ENCODE results near the gene MYT1.

Gene MYT1

DNA sequence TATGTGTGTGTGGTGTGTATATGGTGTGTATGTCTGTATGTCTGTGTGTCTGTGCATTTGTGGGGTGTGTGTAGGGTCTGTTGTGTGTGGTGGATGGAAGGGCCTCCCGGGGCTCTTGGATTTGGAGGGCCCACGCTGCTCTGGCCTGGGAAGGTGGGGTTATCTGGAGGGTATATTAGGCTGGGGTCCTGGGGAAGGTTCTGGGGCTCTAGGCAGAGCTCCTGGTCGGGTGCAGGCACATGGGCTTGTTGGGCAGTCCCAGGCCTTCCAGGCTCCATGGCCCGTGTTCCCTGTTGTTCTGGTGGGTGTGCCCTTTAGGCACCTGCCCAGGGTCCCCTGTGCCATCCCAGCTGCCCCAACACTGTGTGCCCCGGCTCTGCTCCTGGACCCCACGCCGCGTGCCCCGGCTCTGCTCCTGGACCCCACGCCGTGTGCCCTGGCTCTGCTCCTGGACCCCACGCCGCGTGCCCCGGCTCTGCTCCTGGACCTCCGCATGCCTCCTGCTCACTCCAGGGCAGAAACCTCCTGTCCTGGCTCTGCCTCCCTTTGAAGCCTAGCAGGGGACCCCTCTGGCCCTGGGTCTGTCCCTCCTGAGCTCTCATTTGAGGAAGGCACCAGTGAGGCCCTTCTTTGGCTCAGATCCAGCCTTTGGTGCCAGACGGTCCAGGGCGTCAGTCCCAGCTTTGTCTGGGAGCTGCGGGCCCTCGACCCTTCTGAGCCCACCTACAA lies 10.2 kb upstream of the MYT1 start:
- DNase-seq (ENCODE audit: low spot score) = no peak

DNA sequence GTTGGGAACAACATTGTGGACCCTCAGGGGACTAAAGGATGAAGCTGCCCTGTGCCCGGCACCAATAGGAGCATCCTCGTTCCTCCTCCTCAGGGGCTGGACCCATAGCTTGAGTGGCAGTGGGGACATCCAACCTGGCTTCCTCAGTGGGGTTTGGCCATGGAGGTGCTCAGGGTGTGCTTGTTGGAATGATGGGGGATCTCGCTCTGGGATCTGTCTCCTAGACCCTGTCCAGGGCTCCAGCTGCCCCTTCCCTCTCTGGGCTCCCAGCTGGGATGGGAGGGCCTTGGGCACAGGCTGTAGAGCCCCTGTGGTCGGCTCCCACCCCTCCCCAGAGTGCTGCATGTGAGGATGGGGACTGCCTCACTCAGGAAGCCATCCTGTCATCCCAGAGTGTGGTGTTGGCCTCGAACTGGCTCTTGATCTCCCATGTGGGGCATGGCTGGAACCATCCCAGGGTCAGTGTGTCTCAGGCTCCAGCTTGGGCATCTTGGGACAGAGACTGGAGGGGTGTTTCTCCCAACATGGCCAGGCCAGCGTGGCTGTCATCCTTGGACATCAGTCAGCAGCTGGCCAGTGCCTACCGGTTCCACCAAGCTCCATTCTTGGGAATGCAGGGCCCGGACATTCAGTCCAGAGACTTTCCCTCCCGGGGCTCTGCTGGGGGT lies 9.5 kb upstream of the MYT1 start:
- DNase-seq (ENCODE audit: low spot score) = no peak

DNA sequence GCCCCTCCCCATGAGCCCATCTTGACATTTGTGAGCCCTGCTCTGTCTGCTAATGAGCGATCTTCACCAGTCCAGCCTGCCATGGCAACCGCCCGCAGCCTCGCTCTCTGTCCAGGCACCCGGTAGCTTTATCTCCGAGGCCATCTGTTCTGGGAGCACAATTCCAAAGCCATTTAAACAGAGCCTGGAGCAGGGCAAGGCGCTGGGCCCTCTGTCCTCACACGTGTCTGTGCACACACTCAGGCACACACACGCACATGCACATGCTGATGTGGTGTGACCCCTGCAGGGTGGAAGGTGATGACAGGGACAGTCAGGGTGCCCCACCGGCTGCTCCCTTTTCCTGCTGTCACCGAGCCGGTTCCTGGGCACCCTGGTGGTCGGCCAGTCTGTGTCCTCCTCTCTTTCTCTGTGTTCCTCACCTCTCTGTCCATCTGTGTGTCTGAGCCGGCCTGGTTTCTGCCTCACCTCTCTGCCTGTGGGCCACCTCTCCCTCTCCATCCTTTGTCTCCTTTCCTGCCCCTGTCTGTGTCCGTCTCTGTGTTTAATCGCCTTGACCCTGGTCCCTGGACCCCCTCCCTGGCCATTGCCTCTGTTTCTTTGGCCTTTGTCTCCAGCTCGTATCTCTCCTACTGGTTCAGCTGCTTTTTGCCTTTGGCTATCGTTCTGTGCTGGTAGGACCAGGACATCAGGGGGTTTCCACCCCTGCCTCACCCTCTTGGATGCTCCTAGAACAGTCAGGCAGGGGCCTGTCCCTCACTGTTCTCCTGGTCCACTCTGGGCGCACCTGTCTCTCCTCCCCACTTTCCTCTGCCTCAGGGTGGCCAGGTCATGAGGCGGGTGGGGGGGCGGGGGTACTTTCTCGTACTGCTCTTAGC lies 8.8 kb upstream of the MYT1 start:
- no peak for DNase-seq (ENCODE audit: low spot score)

DNA sequence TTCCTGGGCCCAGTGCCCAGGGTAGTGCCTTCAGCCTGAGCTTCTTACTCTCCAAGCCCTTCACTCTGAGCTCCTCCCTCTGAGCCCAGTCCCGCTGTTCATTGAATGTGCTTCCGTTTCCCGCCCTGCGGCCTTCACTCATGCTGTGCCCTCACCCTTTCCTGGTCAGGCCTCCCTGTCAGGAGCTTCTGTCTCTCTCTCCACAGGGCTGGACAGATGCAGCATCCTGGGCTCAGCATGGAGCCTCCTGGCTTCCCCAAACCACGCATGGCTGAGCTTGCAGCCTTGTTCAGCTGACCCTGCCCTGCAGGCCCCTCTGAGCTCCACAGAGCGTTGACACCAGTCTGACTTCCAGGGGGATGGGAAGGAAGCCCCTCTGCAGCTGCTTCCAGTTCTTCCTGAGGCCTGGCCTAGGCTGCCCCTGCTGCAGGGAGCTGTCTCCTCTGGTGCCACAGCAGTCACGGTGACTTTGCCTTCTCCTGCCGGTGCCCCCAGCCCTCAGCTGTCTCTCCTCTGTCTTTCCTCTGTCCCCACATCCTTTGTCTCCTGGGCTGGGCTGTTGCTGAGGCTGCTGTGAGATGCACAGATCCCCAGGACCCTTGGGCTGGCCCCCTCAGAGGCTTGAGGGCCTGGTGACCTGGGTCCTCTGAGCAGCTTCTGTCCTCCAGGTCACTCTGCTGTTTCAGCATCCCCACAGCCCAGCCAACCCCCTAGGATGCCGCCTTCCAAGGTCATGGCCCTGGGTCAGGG lies 7.9 kb upstream of the MYT1 start:
- DNase-seq (ENCODE audit: low spot score) = no peak

DNA sequence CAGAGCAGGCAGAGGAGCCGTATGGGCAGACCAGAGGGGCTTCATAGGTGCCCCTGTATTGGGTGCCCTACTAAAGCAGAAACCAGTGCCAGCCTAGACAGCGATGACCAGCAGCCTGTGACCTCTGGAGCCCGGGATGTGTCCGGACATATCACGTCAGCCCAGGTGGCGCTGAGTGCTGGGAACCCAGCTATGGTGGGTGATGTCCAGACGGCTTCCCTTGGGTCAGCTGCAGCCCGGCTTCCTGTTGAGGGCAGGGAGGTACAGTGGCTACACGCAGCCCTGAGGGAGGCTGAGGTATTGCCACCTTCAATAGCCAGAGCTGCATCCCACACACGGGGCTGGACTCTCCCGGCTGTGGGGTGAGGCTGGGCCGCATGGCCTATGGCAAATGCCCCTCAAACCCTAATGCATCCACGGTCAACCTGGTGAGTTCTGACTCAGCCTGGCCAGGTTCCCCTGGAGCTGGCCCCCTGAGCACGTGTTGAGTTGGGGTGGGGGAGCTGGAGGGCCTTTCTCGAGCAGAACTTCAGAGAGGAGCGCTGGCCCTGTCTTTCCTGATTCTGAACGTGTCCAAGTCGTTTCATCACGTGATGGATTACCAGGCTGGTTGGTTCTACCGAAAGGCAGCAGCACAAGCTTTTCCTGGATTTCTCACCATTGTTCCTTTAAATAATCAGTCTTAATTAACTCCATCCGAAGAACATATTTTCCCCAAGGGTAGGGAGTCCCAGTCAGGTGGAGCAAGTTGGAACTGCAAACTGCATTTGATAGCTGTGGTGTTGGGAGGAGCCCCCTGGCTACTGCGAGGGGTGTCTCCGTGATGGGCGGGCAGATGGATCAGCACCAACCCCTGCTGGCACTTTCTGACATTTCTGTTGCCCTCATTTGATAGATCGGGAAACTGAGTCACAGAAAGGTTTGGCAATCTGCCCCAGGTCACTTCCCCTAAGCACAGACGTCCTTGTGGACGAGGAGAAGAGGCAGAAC lies 7.1 kb upstream of the MYT1 start:
- DNase-seq (ENCODE audit: low spot score) = no peak

DNA sequence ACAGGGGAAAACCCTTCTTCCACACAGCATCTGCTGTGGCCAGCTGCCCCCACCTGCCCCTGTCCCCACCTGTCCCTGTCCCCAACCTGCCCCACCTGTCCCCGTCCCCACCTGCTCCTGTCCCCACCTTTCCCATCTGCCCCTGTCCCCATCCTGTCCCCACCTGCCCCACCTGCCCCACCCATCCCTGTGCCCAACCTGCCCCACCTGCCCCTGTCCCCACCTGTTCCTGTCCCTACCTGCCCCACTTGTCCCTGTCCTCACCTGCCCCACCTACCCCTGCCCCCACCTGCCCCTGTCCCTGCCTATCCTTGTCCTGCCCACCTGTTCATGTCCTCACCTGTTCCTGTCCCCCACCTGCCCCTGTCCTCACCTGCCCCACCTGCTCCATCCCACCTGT lies 6.4 kb upstream of the MYT1 start:
- DNase-seq (ENCODE audit: low spot score) = no peak

DNA sequence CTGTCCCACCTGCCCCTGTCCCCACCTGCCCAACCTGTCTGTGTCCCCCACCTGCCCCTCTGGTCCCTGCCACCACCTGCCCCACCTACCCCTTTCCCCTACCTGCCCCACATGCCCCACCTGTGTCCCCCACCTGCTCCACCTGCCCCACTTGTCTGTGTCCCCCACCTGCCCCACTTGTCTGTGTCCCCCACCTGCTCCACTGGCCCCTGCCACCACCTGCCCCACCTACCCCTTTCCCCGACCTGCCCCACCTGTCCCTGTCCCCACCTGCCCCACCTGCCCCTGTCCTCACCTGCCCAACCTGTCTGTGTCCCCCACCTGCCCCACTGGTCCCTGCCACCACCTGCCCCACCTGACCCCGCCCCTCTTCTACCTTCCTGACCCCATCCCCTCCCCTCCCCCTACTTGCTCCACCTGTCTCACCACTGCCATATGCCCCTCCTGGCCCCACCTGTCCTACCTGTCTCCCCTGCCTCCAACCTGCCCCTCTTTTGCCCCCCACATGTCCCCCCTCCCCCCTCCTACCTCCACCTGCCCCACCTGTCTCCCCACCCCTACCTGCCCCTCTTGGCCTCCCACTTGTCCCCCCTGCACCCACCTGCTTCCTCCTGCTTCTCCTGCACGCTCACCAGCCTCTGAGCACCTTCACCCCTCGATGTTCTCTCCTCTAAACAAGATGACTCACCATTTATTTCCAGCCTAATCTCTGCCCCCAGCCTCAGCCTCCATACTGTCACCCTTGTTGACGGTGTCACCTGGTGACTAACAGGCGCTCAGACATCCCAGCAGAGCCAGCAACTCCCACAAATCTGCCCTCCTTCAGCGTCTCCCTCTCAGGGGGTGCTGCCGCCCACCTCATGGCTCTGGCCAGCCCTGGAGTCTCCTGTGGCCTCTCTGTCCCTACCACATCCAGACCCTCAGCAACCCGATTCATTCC lies 5.6 kb upstream of the MYT1 start:
- no peak for DNase-seq (ENCODE audit: low spot score)

DNA sequence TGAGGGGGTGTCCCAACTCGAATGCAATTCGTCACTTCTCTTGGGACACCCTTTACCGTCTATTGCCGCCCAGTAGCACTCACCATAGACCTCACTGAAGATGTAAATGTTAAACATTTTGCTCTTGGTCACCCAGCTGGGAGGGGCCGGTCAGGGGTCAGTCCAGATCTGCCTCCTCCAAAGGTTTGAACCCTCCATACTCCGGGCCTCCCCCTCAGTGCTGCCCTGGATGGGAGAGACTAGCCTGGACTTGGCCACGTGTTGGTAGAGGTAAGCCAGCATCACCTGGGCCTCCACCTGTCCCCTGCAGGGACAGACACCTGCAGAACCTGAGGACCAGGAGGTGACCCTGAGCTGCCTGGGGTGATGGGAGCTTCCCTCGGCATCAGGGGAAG lies 5.0 kb upstream of the MYT1 start:
- DNase-seq (ENCODE audit: low spot score) = no peak

DNA sequence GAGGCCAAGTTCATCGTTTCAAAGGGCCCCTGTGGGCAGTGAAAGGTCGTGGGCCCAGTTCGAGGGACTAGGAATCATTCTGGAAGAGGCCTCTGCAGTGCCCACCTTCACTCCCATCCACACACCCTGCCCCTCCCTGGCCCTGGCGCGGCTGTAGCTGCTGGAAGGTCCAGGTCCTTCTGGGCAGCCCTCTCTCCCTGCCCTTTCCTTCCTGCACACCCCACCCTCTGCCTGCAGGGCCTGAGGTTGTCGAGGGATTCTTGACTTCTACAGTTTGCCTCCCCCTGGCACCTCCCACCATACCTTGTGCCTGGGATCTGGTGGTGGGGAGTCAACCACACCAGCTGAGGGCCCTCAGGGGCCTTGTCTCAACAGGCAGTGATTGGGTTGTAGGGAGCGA lies 4.5 kb upstream of the MYT1 start:
- DNase-seq (ENCODE audit: low spot score) = no peak

DNA sequence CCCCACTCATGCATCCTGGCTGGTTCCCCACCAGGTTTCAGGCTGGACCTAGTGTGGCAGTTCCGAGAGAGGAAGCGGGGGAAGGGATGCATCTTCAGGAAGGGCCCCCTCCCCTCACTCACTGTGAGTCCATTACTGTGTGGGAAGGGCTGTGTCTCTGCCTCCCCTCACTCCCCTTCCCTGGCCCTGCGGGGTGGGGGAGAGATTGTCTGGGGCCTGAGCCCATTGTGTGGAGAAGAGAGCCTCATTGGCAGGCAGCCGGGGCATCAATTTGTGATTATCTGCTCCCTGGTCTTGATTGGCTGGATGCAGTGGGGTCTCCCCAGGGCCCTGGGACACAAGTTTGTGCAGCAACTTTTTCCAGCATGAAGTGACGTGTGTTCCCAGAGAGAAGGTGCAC lies 4.1 kb upstream of the MYT1 start:
- no peak for DNase-seq (ENCODE audit: low spot score)

DNA sequence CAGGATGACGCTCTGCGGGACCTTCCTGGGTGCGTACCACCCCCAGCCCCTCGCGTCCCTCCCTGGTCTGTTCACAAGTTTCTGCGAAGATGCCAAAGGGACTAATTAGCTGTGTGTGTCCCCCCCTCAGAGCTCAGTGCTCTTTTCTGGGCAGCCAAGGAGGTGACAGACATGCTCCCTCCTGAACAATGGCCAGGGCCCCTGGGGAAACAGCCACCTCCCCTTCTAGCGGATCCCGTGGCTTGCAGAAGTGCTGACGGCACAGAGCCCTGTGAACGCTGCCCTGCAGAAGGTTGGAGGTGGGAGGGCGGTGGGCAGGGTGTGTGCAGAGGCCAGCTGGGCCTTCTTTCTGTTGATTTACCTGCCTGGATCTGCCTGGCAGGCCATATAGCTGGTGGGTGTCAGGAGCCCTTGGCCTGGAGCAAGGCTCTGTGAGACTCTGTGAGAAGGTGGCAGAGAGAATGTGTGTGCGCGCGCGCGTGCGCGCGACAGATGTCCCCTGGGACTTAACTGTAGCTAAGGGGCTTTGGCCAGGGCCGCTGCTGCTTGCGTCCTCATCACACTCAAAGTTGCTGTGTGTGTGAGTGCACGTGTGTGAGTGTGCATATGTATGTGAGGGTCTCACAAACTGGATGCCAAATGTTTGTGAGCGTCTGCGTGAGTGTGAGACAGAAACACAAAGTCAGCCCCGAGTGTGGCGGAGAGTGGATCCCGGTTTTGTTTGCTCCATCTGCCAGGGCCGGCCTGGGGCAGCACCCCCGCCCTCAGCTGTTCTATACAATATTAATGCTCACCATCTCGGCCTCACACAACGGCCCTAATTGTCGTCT lies 3.5 kb upstream of the MYT1 start:
- DNase-seq (ENCODE audit: low spot score) = no peak

DNA sequence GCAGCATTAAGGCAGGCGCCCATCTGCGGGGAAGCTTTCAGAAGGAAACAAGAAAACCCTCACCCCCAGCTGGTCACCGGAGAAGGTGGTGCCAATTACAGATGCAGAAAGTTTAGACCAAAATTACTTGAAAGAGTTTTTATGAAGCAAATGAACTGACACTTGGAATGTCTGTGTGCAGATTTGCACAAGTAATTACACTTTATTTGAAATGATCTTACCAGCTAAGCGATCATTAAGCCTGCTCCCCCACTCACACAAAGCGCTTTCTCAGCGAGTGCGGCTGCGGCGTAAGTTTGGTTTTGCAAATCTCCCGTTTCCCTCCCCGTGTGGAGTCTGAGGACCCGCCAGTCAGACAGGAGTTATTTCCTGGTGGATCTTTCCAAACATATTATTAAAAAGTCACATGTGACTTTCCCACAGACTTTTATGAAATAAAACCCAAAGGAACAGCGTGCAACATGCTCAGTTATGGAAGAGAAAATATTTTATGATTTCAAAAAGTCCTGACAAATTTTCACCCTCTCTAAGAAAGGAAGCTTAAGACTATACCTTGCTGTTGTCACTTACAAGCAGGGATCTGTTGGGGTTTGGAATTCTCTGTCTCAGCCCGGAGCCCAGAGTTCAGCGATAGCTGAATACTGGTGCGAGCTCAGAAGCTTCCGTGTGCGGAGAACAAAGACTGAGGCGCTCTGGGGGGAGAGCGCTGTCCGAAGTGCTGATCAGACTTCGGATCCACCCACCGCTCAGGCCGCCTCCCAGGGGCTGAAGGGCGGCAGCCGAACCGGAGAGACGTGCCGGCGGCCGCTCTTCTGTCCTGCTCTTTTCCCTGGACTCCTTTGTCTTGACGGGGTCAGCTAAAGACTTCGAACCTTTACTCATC lies 2.7 kb upstream of the MYT1 start:
- peak; percentile 76 for DNase-seq (ENCODE audit: low spot score)

DNA sequence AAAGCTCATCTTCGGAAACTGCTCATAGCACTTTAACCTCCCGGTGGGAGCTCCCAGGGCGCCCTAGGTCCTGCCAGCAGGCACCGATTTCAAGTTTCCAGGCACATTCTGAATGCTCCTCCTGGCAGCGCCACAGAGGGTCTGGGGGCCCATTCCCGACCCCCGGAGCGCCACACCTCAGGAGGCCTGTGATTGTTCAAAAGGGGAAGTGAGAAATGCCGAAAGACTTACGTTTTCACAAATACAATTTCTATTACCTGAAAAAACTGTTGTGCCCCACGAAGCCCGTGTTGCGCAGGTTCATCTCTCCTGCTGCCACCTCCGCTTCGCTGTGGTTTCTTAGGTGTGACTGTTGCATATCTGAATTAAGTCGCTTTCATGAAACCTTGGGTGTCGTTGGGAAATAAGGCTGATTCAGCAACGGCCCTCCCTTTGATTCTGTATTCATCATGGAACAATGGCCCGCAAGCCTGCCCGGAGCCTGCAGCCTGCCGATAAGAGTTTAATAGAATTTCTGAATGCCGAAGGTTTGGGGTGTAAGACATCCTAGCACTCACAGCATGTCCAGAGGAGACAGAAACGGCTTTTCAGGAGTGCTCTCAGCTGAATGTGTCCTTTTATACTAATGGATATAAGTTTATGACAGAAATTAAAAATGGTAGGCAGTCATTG lies 1.9 kb upstream of the MYT1 start:
- DNase-seq (ENCODE audit: low spot score) = no peak

DNA sequence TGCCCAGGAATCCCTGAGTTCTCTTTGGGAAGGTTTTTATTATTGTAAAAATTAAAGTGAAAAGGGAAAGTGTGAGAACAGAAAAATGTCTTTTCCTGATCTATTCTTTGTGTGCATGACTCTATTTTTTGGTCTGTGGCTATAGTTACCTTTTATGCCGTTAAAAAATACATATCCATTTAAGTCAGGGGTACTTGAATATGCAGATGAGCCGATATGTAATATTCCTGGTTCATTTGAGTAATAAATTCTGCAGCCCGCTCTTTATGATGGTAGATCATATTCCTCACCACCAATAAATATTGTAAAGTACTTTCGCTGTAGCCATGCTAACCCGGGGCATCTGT lies 503 bp upstream of the MYT1 start:
- DNase-seq (ENCODE audit: low spot score) = no peak

DNA sequence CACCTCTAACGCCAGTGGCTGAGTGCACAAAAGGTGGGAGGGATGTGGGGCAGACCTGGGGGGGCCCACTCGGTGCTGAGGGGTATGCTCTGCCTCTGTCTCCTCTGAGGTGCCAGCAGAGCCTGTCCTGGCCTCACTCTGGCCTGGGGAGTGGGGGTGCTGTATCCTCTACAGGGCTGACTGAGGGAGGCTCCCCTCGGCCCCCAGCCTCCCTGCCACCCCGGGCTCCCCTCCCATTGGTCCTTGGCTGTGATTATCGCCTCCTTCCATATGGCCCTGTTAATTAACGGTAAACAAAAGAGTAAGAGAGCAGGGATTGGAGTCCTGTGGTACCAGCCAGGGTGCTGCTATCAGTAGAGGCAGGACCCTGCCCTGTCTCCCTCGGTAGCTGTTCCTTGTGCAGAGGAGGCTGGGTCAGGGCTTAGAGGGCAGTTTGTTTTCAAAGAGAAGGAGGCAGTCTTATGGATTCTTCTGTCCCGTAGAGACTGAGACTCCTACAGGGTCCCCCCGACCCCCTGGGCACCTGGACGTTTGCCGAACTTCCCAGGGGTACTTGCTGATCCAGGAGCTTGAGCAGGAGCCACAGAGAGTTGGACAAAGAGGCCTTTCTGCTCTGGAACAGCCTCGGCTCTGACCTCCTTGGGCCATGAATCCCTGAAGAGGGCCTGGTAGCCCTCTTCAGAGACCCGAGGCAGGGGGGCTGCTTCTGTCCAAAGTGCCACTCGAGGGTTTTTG lies 1.8 kb downstream of the MYT1 start:
- no peak for DNase-seq (ENCODE audit: low spot score)

DNA sequence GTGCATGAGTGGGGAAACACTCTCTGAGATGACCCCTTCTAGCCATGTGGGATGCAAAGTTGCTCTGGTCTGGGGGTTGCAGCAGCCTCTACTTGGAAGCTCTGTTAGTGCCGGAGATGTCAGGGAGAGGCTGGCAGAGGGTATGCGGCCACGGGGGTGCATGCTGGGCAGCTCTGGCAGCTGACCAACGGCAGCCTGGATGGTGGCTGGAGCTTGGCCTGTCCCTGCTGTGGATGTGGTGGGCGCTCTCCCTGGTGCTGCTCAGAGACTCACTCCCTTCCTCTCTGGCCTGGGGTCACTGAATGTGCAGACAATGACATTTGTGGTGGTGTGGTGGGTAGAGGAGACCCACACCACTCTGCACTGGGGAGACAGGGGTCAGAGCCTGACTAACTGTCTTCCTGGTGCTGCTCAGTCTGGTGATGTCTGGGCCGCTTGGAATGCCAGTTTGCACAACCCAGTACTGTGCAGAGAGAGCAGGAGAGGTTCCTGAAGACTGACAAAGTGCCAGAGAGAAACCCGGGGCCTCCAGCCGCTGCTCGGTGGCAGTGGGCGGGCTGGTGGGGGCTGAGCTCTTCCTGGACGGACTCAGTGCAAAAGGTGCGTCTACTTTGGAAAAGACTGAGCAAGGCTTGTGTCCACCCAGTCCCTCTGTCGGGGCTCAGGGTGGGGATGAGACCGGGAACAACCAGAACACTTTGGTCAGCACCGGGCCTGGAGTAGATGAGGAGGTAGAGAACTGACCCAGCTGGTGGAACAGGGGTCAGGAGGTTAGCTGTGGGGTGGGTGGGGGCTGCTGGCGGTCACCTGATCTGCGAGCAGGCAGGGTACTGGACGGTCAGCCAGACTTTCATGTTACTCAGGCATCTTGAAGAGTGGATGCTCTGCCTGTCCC lies 2.7 kb downstream of the MYT1 start:
- DNase-seq (ENCODE audit: low spot score) = no peak

All from AG20443 (cell line).